Neural cell (in vitro differentiated cells): ENCODE data around the gene BMP8B. TPM values are rescaled to one million over a fixed set of nuclear protein-coding genes. Genes with fewer than 3 reads are reported as not detected.

ENCODE experiments used
- H2AFZ ChIP-seq: fragments of 200-600, 300-800 bp; sonication (generic), shearing (Covaris generic); 2 replicates; pipeline ENCODE4 v1.6.0; 2014; ENCODE audit warnings: low read depth, mild to moderate bottlenecking, antibody characterized with exemption, low read length, moderate library complexity
- H3F3A ChIP-seq: fragments of 200-600 bp; shearing (Covaris generic); 2 replicates; pipeline ENCODE4 v1.6.1; 2016; ENCODE audit warnings: mild to moderate bottlenecking, moderate library complexity, mixed read lengths, antibody characterized with exemption, low read length; ENCODE audit not compliant: insufficient read depth, poor library complexity, severe bottlenecking
- H3K27ac ChIP-seq: fragments of 200-600, 300-800 bp; sonication (generic), shearing (Covaris generic); 2 replicates; pipeline ENCODE4 v1.5.1; 2014; ENCODE audit warnings: mild to moderate bottlenecking, low read length, moderate library complexity
- H3K27me3 ChIP-seq: fragments of 300-800, 200-600 bp; sonication (generic), shearing (Covaris generic); 2 replicates; pipeline ENCODE4 v1.6.0; 2014; ENCODE audit warnings: mild to moderate bottlenecking, low read depth, low read length, moderate library complexity; ENCODE audit not compliant: insufficient read depth
- H3K36me3 ChIP-seq: fragments of 300-800, 200-600 bp; sonication (generic), shearing (Covaris generic); 2 replicates; pipeline ENCODE4 v1.5.1; 2014; ENCODE audit warnings: mild to moderate bottlenecking, antibody characterized with exemption, low read length, moderate library complexity; ENCODE audit not compliant: insufficient read depth
- H3K4me2 ChIP-seq: fragments of 300-800, 200-600 bp; sonication (generic), shearing (Covaris generic); 2 replicates; pipeline ENCODE4 v1.6.0; 2014; ENCODE audit warnings: mild to moderate bottlenecking, low read length
- H3K4me3 ChIP-seq: fragments of 300-800, 200-600 bp; sonication (generic), shearing (Covaris generic); 2 replicates; pipeline ENCODE4 v1.5.1; 2014; ENCODE audit warnings: mild to moderate bottlenecking, low read length, moderate library complexity
- H3K79me2 ChIP-seq: fragments of 200-600 bp; shearing (Covaris generic); replicated peaks from 2 replicates; pipeline ENCODE4 v1.6.0; 2014; ENCODE audit warnings: mild to moderate bottlenecking, low read length, moderate library complexity; ENCODE audit not compliant: insufficient read depth
- H3K9ac ChIP-seq: fragments of 300-800, 200-600 bp; sonication (generic), shearing (Covaris generic); 2 replicates; pipeline ENCODE4 v1.6.1; 2016; ENCODE audit warnings: mild to moderate bottlenecking, low read length, mixed read lengths
- H3K9me2 ChIP-seq: fragments of 200-600 bp; shearing (Covaris generic); 2 replicates; pipeline ENCODE4 v1.6.1; 2016; ENCODE audit warnings: mild to moderate bottlenecking, low read length, mixed read lengths; ENCODE audit not compliant: insufficient read depth
- H3K9me3 ChIP-seq: fragments of 200-600, 300-800 bp; sonication (generic), shearing (Covaris generic); 2 replicates; pipeline ENCODE4 v1.6.1; 2016; ENCODE audit warnings: mild to moderate bottlenecking, mixed run types, low read length, moderate library complexity, mixed read lengths
- H4K20me1 ChIP-seq: fragments of 200-600 bp; shearing (Covaris generic); 2 replicates; pipeline ENCODE4 v1.6.1; 2016; ENCODE audit warnings: mild to moderate bottlenecking, mixed run types; ENCODE audit not compliant: insufficient read depth
- CTCF ChIP-seq: fragments of 450-650 bp; IDR thresholded peaks from 2 replicates; pipeline ENCODE4 v1.5.1; 2014; ENCODE audit warnings: antibody characterized with exemption, mild to moderate bottlenecking, moderate library complexity; ENCODE audit not compliant: poor library complexity, severe bottlenecking
- EP300 ChIP-seq: fragments of 450-650 bp; conservative IDR thresholded peaks from 2 replicates; pipeline ENCODE4 v1.6.1; 2014; ENCODE audit warnings: antibody characterized with exemption, mild to moderate bottlenecking, moderate library complexity; ENCODE audit not compliant: poor library complexity, severe bottlenecking
- EZH2 ChIP-seq: fragments of 200-600, 300-800 bp; shearing (Covaris generic), sonication (generic); IDR thresholded peaks from 2 replicates; pipeline ENCODE4 v1.6.1; 2014; ENCODE audit warnings: antibody characterized with exemption, low read length, borderline replicate concordance, mild to moderate bottlenecking; ENCODE audit not compliant: insufficient read depth, poor library complexity, severe bottlenecking
- MXI1 ChIP-seq: fragments of 450-650 bp; conservative IDR thresholded peaks from 2 replicates; pipeline ENCODE4 v1.6.1; 2014; ENCODE audit warnings: antibody characterized with exemption, mild to moderate bottlenecking; ENCODE audit not compliant: poor library complexity, severe bottlenecking
- POLR2AphosphoS5 ChIP-seq: IDR thresholded peaks from 2 replicates; pipeline ENCODE4 v1.6.1; 2012
- RAD21 ChIP-seq: fragments of 450-650 bp; conservative IDR thresholded peaks from 2 replicates; pipeline ENCODE4 v1.6.1; 2014; ENCODE audit warnings: antibody characterized with exemption, mild to moderate bottlenecking, moderate library complexity
- SMC3 ChIP-seq: fragments of 450-650 bp; conservative IDR thresholded peaks from 2 replicates; pipeline ENCODE4 v1.6.1; 2014; ENCODE audit warnings: antibody characterized with exemption, mild to moderate bottlenecking, moderate library complexity; ENCODE audit not compliant: poor library complexity
- TAF1 ChIP-seq: IDR thresholded peaks from 2 replicates; pipeline ENCODE4 v1.6.1; 2012; ENCODE audit warnings: low read depth
- polyA plus RNA-seq: library from polyadenylated mRNA; depleted of rRNA; stranded (reverse); fragments of >200 nt; gene quantifications from 2 replicates; pipeline ENCODE4 v1.2.3, GENCODE V29; 2014
- TF ChIP-seq, protein P1 (sequence below): IDR thresholded peaks from 2 replicates; pipeline ENCODE4 v1.6.1; 2012; ENCODE audit warnings: borderline replicate concordance

BMP8B gene
- polyA plus RNA-seq, 1 donor from 2014 or later = 0.04 TPM

DNA sequence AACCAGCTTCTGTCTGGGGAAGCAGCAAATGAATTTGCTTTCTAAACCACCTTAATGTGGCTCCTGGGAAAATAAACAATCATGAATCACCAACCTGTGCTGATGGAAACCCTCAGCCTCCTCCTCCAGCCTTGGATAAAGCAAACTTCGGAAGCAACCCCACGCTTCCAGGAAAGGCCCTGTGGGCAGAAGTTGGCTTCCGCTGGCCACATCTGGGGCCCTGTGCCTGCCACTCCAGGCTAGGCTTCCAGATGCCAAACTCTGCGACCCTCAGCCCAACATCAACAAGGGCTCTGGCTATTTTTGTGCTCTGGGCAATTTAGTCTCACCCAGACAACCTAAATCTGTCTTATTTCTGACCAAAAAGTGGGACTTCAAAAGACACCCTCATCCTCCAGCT, 11.4 kb downstream of the BMP8B start:
- no peak overlapping the region for H2AFZ ChIP-seq
- H3K9me2 ChIP-seq = no peaks in the 10 kb centered on the region
- no peak overlapping the region for H3K27ac ChIP-seq
- no peak overlapping the region for H3K4me3 ChIP-seq
- no peaks in the 10 kb centered on the region for H3F3A ChIP-seq
- H3K36me3 ChIP-seq = no peaks in the 10 kb centered on the region
- H3K27me3 ChIP-seq = no peaks in the 10 kb centered on the region
- no peaks in the 10 kb centered on the region for H4K20me1 ChIP-seq
- no peak overlapping the region for H3K9ac ChIP-seq
- no peak for TF ChIP-seq RAD21
- TF ChIP-seq EZH2 = no peak
- TF ChIP-seq, protein P1, sequence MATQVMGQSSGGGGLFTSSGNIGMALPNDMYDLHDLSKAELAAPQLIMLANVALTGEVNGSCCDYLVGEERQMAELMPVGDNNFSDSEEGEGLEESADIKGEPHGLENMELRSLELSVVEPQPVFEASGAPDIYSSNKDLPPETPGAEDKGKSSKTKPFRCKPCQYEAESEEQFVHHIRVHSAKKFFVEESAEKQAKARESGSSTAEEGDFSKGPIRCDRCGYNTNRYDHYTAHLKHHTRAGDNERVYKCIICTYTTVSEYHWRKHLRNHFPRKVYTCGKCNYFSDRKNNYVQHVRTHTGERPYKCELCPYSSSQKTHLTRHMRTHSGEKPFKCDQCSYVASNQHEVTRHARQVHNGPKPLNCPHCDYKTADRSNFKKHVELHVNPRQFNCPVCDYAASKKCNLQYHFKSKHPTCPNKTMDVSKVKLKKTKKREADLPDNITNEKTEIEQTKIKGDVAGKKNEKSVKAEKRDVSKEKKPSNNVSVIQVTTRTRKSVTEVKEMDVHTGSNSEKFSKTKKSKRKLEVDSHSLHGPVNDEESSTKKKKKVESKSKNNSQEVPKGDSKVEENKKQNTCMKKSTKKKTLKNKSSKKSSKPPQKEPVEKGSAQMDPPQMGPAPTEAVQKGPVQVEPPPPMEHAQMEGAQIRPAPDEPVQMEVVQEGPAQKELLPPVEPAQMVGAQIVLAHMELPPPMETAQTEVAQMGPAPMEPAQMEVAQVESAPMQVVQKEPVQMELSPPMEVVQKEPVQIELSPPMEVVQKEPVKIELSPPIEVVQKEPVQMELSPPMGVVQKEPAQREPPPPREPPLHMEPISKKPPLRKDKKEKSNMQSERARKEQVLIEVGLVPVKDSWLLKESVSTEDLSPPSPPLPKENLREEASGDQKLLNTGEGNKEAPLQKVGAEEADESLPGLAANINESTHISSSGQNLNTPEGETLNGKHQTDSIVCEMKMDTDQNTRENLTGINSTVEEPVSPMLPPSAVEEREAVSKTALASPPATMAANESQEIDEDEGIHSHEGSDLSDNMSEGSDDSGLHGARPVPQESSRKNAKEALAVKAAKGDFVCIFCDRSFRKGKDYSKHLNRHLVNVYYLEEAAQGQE = no peak
- TF ChIP-seq POLR2AphosphoS5 = no peak
- TF ChIP-seq MXI1 = no peak
- TF ChIP-seq TAF1 = no peak
- TF ChIP-seq EP300 = no peak
- no peak for TF ChIP-seq CTCF
- TF ChIP-seq SMC3 = no peak
- H3K9me3 ChIP-seq = no peaks in the 10 kb centered on the region
- H3K79me2 ChIP-seq = no peaks in the 10 kb centered on the region
- no peak overlapping the region for H3K4me2 ChIP-seq

GRCh38 chr1:39776886-39777285, 11.8 kb downstream of the BMP8B start:
- no peaks in the 10 kb centered on the region for H4K20me1 ChIP-seq
- H3K36me3 ChIP-seq = no peaks in the 10 kb centered on the region
- no peak overlapping the region for H3K9ac ChIP-seq
- H3K9me2 ChIP-seq = no peaks in the 10 kb centered on the region
- H3K27me3 ChIP-seq = no peaks in the 10 kb centered on the region
- no peak overlapping the region for H2AFZ ChIP-seq
- H3K79me2 ChIP-seq = no peaks in the 10 kb centered on the region
- no peaks in the 10 kb centered on the region for H3F3A ChIP-seq
- no peak for TF ChIP-seq EZH2
- no peak for TF ChIP-seq MXI1
- TF ChIP-seq EP300 = no peak
- TF ChIP-seq, protein P1 = no peak
- TF ChIP-seq CTCF = no peak
- TF ChIP-seq SMC3 = no peak
- TF ChIP-seq TAF1 = no peak
- TF ChIP-seq RAD21 = no peak
- no peak for TF ChIP-seq POLR2AphosphoS5
- H3K9me3 ChIP-seq = no peaks in the 10 kb centered on the region
- H3K4me3 ChIP-seq = no peak overlapping the region
- H3K4me2 ChIP-seq = no peak overlapping the region
- no peak overlapping the region for H3K27ac ChIP-seq
